HepG2 (cell line): ENCODE results near the gene DPH6. TPM values are rescaled to one million over a fixed set of nuclear protein-coding genes. Genes with fewer than 3 reads are reported as not detected.

ENCODE experiments used
- ATAC-seq: fragments of 200-7000 bp; cut with Tn5 transposase; 3 replicates; pipeline ENCODE4 v1.9.1; 2020; ENCODE audit warnings: mild to moderate bottlenecking, moderate library complexity
- BruUV-seq: library from RNA; stranded (reverse); fragments of 400-500 nt; replicated peaks from 2 replicates; lab custom pipeline; 2021; lab: Mats Ljungman, UMichigan
- CTCF ChIA-PET: fragments of 300-600 bp; formaldehyde crosslinking; extraction: SDS; loops from one replicate; lab custom pipeline; 2021; ENCODE audit warnings: low total read pairs, inconsistent platforms, low intra/inter-chr PET ratio; lab: Yijun Ruan, JAX
- POLR2A ChIA-PET: fragments of 350-600 bp; sonication (Branson Sonifier 250); formaldehyde crosslinking; loops from one replicate; lab custom pipeline; 2020; ENCODE audit warnings: antibody characterized with exemption, inconsistent platforms; lab: Yijun Ruan, JAX
- DNase-seq: peaks from one replicate; pipeline ENCODE4 v3.0.0-alpha.2; 2015; ENCODE audit warnings: low spot score
- FAIRE-seq: peaks from 3 replicates; lab custom pipeline; 2011; peaks lifted over from hg19 to GRCh38; lab: Jason Lieb, UNC
- H2AFZ ChIP-seq: one replicate; pipeline ENCODE4 v1.6.1; 2011; ENCODE audit warnings: low read length, inconsistent platforms
- H3K27ac ChIP-seq: fragments of 300-600 bp; 3 replicates; pipeline ENCODE4 v1.8.0; 2011; ENCODE audit warnings: mixed run types, mild to moderate bottlenecking, mixed read lengths, low read length, inconsistent platforms; ENCODE audit not compliant: insufficient read depth; ENCODE audit errors: extremely low read length
- H3K27me3 ChIP-seq, 2 experiments: fragments of 200-600 bp in 1 of 2; 2 replicates in 1 of 2; 3 replicates in 1 of 2; pipeline versions ENCODE4 v1.6.0 to v1.8.0; 2011; ENCODE audit warnings: low read length in 2 of 2, mild to moderate bottlenecking in 2 of 2, moderate library complexity in 2 of 2, inconsistent platforms in 1 of 2; ENCODE audit not compliant: insufficient read depth in 2 of 2, control insufficient read depth in 1 of 2
- H3K36me3 ChIP-seq, 2 experiments: fragments of 200-600 bp in 1 of 2; replicated peaks in 1 of 2; 2 replicates in 1 of 2; 3 replicates in 1 of 2; pipeline versions ENCODE4 v1.5.1 to v1.8.0; 2011; ENCODE audit warnings: low read length in 2 of 2, inconsistent platforms in 1 of 2; ENCODE audit not compliant: insufficient read depth in 2 of 2, control insufficient read depth in 1 of 2
- H3K4me1 ChIP-seq: 2 replicates; pipeline ENCODE4 v1.5.1; 2012; ENCODE audit warnings: low read length, inconsistent platforms; ENCODE audit not compliant: insufficient read depth
- H3K4me2 ChIP-seq: 2 replicates; pipeline ENCODE4 v1.6.0; 2011; ENCODE audit warnings: low read depth, low read length, inconsistent platforms
- H3K4me3 ChIP-seq, 3 experiments: fragments of 200-600 bp in 1 of 3; sonication (generic), shearing (Covaris generic) in 1 of 3; replicated peaks in 1 of 3; 2 replicates each; pipeline ENCODE4 v1.5.1; 2011 to 2016; ENCODE audit warnings: low read length in 3 of 3, inconsistent platforms in 2 of 3, low read depth in 2 of 3, mild to moderate bottlenecking in 2 of 3, control low read depth in 1 of 3, mixed read lengths in 1 of 3; ENCODE audit not compliant: insufficient read depth in 1 of 3
- H3K79me2 ChIP-seq: one replicate; pipeline ENCODE4 v1.6.1; 2011; ENCODE audit warnings: low read length, inconsistent platforms; ENCODE audit not compliant: insufficient read depth
- H3K9ac ChIP-seq: 2 replicates; pipeline ENCODE4 v1.6.0; 2011; ENCODE audit warnings: mild to moderate bottlenecking, low read depth, low read length, inconsistent platforms; ENCODE audit not compliant: insufficient read depth
- H3K9me3 ChIP-seq: 2 replicates; pipeline ENCODE4 v1.5.1; 2012; ENCODE audit warnings: mild to moderate bottlenecking, low read length
- H4K20me1 ChIP-seq: 2 replicates; pipeline ENCODE4 v1.6.0; 2011; ENCODE audit warnings: inconsistent platforms, mild to moderate bottlenecking, low read length, moderate library complexity; ENCODE audit not compliant: insufficient read depth
- MED1 ChIP-seq: sonication (generic); formaldehyde crosslinking; IDR thresholded peaks from 2 replicates; pipeline ENCODE4 v1.4.0; 2020; ENCODE audit warnings: missing genetic modification reagents
- RBM22 ChIP-seq: fragments of 200-400 bp; formaldehyde crosslinking; optimal IDR thresholded peaks from 2 replicates; pipeline ENCODE3; 2017; ENCODE audit warnings: mild to moderate bottlenecking, low read length, moderate library complexity
- REXO4 ChIP-seq: sonication (generic); formaldehyde crosslinking; IDR thresholded peaks from 2 replicates; pipeline ENCODE4 v1.8.0; 2022; ENCODE audit warnings: missing genetic modification reagents, mild to moderate bottlenecking, borderline replicate concordance
- ZNF124 ChIP-seq: sonication (generic); formaldehyde crosslinking; IDR thresholded peaks from 2 replicates; pipeline ENCODE4 v1.4.0; 2020; ENCODE audit warnings: missing genetic modification reagents
- ZNF761 ChIP-seq: sonication (generic); formaldehyde crosslinking; conservative IDR thresholded peaks from 2 replicates; pipeline ENCODE4 v1.4.0; 2020; ENCODE audit warnings: mild to moderate bottlenecking, missing genetic modification reagents
- WGBS: methylation state at CpG from one replicate; pipeline ENCODE4 v1.1.6; 2017; ENCODE audit warnings: low lambda C conversion rate; 5-methylcytosine and 5-hydroxymethylcytosine counted together
- in situ Hi-C: cut with HindIII; loops from 2 replicates; pipeline ENCODE4 v1.10.0; 2017; ENCODE audit warnings: low pct_unique_long_range_greater_than_20kb; ENCODE audit not compliant: extremely low pct_ligation_motif_present
- intact Hi-C: fragments of 100-400 bp; cut with micrococcal nuclease; formaldehyde crosslinking; loops from one replicate; pipeline ENCODE4 v1.10.0; 2022; ENCODE audit not compliant: unreplicated experiment
- polyA plus RNA-seq, 8 experiments: library from polyadenylated mRNA; depleted of rRNA in 3 of 8; stranded (reverse) in 7 of 8; unstranded in 1 of 8; fragments of >200 nt; fragmentation: Illumina TruSeq in 4 of 8; extraction: Trizol in 4 of 8; gene quantifications; 2 replicates each; pipeline versions ENCODE4 v1.2.1 to v1.2.3, GENCODE V29; 2011 to 2016; ENCODE audit warnings: low read depth in 4 of 8, missing spikeins in 1 of 8, mixed read lengths in 1 of 8; ENCODE audit not compliant: insufficient read depth in 1 of 8
- total RNA-seq, 5 experiments: library from RNA; depleted of rRNA; stranded (reverse); fragments of >200 nt; fragmentation: Illumina TruSeq; extraction: Trizol; gene quantifications; 2 replicates each; pipeline ENCODE4 v1.2.3, GENCODE V29; 2016; ENCODE audit warnings: low read depth in 1 of 5
- TF ChIP-seq, protein P1 (sequence below): sonication (generic); formaldehyde crosslinking; IDR thresholded peaks from 2 replicates; pipeline ENCODE4 v1.5.1; 2020; ENCODE audit warnings: missing genetic modification reagents, mild to moderate bottlenecking, borderline replicate concordance
- TF ChIP-seq, protein P2 (sequence below): sonication (generic); formaldehyde crosslinking; IDR thresholded peaks from 2 replicates; pipeline ENCODE4 v1.4.0; 2020; ENCODE audit warnings: missing genetic modification reagents, borderline replicate concordance

The DPH6 gene
- total and polyA plus RNA-seq, 2 of the 13 experiments (the other 11 are each of a cell fraction or from before 2014, with no cell fraction given): 10.2 to 25.8 TPM

DNA sequence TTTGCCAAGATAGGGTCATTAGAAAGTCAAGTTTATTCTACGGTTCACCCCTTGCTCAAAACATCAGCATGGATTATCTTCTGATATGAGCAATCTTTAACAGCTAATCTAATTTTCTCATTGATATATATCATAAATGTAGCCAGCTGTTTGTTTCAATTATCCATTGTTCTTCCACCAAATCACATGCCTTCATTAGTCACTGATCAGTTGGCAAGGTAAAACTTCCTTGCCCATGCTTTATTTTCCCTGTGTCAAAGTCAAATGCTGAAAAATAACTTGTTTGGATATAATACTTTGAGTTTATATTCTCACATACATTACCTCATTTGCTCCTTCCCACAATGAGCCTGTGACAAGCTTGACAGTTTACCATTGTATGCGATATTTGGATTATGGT lies 60.6 kb downstream of the DPH6 start:
- Histone ChIP-seq H3K27me3 (no peaks in the 10 kb centered on the region), H2AFZ (no peak overlapping the region), H3K4me2 (no peak overlapping the region), H3K27ac (no peak overlapping the region), H3K9me3 (peaks cover 30% of the 10 kb centered on the region), H3K9ac (no peak overlapping the region), H3K4me3 (no peak overlapping the region), H3K79me2 (no peaks in the 10 kb centered on the region), H3K4me1 (no peaks in the 10 kb centered on the region), H3K36me3 (no peaks in the 10 kb centered on the region), H4K20me1 (no peaks in the 10 kb centered on the region)
- in situ Hi-C loops: no loop called here
- 97% methylated on average over 2 of the region's 2 CpGs for WGBS
- intact Hi-C loops: no loop called here
- no TSS peak for BruUV-seq
- ChIA-PET CTCF (no interaction called here), POLR2A (no interaction called here)
- no peak for ATAC-seq
- DNase-seq: no peak
- no peak for FAIRE-seq
- TF ChIP-seq, protein P1, sequence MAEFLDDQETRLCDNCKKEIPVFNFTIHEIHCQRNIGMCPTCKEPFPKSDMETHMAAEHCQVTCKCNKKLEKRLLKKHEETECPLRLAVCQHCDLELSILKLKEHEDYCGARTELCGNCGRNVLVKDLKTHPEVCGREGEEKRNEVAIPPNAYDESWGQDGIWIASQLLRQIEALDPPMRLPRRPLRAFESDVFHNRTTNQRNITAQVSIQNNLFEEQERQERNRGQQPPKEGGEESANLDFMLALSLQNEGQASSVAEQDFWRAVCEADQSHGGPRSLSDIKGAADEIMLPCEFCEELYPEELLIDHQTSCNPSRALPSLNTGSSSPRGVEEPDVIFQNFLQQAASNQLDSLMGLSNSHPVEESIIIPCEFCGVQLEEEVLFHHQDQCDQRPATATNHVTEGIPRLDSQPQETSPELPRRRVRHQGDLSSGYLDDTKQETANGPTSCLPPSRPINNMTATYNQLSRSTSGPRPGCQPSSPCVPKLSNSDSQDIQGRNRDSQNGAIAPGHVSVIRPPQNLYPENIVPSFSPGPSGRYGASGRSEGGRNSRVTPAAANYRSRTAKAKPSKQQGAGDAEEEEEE (CRISPR knock-in tag): no peak
- TF ChIP-seq, protein P2, sequence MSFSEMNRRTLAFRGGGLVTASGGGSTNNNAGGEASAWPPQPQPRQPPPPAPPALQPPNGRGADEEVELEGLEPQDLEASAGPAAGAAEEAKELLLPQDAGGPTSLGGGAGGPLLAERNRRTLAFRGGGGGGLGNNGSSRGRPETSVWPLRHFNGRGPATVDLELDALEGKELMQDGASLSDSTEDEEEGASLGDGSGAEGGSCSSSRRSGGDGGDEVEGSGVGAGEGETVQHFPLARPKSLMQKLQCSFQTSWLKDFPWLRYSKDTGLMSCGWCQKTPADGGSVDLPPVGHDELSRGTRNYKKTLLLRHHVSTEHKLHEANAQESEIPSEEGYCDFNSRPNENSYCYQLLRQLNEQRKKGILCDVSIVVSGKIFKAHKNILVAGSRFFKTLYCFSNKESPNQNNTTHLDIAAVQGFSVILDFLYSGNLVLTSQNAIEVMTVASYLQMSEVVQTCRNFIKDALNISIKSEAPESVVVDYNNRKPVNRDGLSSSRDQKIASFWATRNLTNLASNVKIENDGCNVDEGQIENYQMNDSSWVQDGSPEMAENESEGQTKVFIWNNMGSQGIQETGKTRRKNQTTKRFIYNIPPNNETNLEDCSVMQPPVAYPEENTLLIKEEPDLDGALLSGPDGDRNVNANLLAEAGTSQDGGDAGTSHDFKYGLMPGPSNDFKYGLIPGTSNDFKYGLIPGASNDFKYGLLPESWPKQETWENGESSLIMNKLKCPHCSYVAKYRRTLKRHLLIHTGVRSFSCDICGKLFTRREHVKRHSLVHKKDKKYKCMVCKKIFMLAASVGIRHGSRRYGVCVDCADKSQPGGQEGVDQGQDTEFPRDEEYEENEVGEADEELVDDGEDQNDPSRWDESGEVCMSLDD (CRISPR knock-in tag): no peak
- no peak for TF ChIP-seq RBM22
- TF ChIP-seq ZNF761 (CRISPR knock-in tag): no peak
- no peak for TF ChIP-seq ZNF124
- TF ChIP-seq REXO4: no peak
- no peak for TF ChIP-seq MED1 (CRISPR knock-in tag)
